SJSA1 (cell line): ENCODE results near the gene RAD51B. TPM values are rescaled to one million over a fixed set of nuclear protein-coding genes. Genes with fewer than 3 reads are reported as not detected.

Experiments
- DNase-seq, 2 experiments: peaks; one replicate each; pipeline ENCODE4 v3.0.0-alpha.2; 2015 to 2020; ENCODE audit warnings: low spot score in 2 of 2, low read depth in 1 of 2
- H3K27ac ChIP-seq: fragments of 250-450 bp; sonication (Bioruptor Pico); 2 replicates; pipeline ENCODE4 v1.5.1; 2020; ENCODE audit warnings: mild to moderate bottlenecking, moderate library complexity
- H3K27me3 ChIP-seq: fragments of 250-450 bp; sonication (Bioruptor Pico); replicated peaks from 2 replicates; pipeline ENCODE4 v1.5.1; 2020; ENCODE audit warnings: mild to moderate bottlenecking, moderate library complexity
- H3K36me3 ChIP-seq: fragments of 250-450 bp; sonication (Bioruptor Pico); 2 replicates; pipeline ENCODE4 v1.5.1; 2020; ENCODE audit warnings: mild to moderate bottlenecking
- H3K4me1 ChIP-seq: fragments of 250-450 bp; sonication (Bioruptor Pico); replicated peaks from 2 replicates; pipeline ENCODE4 v1.6.1; 2021; ENCODE audit warnings: mild to moderate bottlenecking
- H3K4me3 ChIP-seq: fragments of 250-450 bp; sonication (Bioruptor Pico); 2 replicates; pipeline ENCODE4 v1.5.1; 2020; ENCODE audit warnings: mild to moderate bottlenecking
- H3K9me3 ChIP-seq: fragments of 250-450 bp; sonication (Bioruptor Pico); replicated peaks from 2 replicates; pipeline ENCODE4 v1.5.1; 2020; ENCODE audit warnings: mild to moderate bottlenecking
- total RNA-seq: library from RNA; depleted of rRNA; stranded (reverse); fragments of >200 nt; shearing (Covaris generic); gene quantifications from 2 replicates; pipeline ENCODE4 v1.2.3, GENCODE V29; 2014

Gene RAD51B
- total RNA-seq, 1 experiment from 2014 or later, result 4.7 TPM

DNA sequence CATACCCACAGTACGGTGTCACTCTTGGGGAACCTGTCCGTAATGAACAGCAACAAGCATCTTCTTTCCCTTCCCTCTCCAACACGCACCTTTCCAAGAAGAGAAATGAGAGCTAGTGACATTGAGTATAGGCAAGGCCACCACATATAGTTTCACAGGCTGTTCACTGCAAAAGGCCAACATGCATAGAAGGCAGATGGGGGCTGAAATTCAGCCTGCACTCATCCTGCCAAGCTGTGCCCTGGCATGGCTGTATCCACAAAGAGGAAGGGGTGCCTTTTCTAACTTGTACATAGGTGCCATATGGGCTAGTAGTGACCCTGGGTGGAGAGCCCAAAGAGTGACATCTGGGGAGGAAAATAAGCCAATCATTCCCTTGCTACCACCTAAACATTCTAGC, 803.7 kb downstream of the RAD51B start:
- H3K9me3 ChIP-seq, result no peaks in the 10 kb centered on the region
- DNase-seq, result no peak
- peaks cover 17% of the 10 kb centered on the region for H3K4me1 ChIP-seq
- H3K4me3 ChIP-seq, result no peak overlapping the region
- H3K27me3 ChIP-seq, result no peaks in the 10 kb centered on the region
- H3K27ac ChIP-seq, result no peak overlapping the region
- no peaks in the 10 kb centered on the region for H3K36me3 ChIP-seq

DNA sequence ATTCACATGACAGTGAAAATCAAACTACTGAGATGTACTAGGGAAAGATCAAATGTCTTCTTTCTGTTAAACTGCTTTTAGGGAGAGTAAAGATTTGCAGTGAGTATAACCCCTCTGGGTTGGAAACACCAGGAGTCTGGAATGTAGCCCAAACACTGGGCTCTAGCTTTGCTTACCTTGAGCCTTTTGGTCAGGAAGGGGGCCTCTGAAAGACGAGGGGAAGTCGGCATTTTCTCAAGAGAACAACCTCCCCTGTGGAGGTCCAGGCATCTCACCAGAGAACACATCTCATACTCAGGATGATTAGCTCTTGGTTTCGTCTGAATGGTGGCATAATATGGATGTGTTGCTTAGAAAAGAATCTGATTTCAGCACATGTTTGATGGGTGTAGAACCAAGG, 804.2 kb downstream of the RAD51B start:
- Histone ChIP-seq H3K4me1 (peaks cover 17% of the 10 kb centered on the region), H3K4me3 (no peak overlapping the region), H3K9me3 (no peaks in the 10 kb centered on the region), H3K36me3 (no peaks in the 10 kb centered on the region), H3K27ac (no peak overlapping the region), H3K27me3 (no peaks in the 10 kb centered on the region)
- no peak for DNase-seq

DNA sequence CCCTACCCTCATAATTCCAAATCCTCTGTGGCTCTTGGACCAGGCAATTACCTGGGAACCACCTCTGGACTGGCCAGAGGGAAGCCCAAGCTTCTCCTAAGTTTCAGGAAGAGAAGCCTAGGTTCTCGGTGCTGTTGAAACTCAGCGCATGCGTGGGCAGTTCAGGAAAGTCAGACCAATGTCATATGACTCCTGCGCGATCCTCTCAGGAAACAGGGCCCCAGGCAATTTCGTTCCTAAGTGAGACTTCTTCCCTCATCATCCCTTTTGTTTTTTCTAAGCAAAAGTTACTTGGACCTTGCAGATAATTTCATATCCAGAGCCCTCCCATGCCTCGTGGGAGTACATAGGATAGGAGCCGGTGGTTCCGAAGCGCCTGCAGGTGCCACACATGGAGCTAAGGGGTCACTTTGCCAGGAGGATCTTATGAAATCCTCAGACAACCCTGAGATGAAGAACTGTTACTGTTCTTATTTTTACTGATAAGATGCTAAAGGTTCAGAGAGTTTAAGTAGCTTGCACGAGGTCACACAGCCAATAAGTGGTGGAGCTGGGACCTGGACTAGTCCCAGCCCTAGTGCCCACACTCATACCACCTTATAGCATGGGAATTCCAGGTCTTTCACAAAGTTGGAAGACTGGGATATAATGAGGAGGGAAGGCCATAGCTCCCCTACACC, 805.1 kb downstream of the RAD51B start:
- Histone ChIP-seq H3K27ac (no peak overlapping the region), H3K36me3 (no peaks in the 10 kb centered on the region), H3K9me3 (no peaks in the 10 kb centered on the region), H3K4me3 (no peak overlapping the region), H3K27me3 (no peaks in the 10 kb centered on the region), H3K4me1 (peaks cover 17% of the 10 kb centered on the region)
- no peak for DNase-seq

DNA sequence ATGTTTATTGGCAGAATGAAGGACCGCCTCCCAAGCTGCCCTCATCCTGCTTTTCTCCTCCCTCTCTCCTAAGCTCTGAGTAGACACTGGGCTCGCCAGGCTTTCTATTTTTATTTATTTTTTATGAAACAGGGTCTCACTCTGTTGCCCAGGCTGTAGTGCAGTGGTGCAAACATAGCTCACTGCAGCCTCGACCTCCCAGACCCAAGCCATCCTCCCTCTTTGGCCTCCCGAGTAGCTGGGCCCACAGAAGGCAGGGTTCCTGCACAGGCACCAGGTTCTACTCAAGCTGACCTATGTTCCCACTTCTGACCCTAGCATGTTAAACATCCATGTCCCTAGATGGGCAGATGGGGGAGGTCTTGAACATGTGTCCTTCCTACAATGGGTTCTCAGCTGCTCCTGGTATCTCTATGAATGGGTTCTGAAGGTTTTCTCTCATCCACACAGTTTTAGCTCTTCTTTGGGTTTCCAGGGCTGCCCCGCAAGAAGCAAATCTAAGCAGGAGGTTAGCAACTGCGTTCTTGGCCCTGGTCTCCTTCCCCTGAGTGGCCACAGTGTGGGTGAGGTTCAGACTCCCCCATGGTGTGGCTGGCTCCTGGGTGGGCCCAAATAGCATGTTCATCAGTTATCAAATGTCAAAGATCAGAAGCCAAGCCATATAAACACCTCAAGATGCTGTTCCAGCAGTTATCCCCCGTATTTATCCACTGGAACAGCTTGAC, 805.9 kb downstream of the RAD51B start:
- Histone ChIP-seq H3K9me3 (no peaks in the 10 kb centered on the region), H3K27ac (no peak overlapping the region), H3K4me1 (peaks cover 17% of the 10 kb centered on the region), H3K4me3 (no peak overlapping the region), H3K36me3 (no peaks in the 10 kb centered on the region), H3K27me3 (no peaks in the 10 kb centered on the region)
- DNase-seq, result no peak

DNA sequence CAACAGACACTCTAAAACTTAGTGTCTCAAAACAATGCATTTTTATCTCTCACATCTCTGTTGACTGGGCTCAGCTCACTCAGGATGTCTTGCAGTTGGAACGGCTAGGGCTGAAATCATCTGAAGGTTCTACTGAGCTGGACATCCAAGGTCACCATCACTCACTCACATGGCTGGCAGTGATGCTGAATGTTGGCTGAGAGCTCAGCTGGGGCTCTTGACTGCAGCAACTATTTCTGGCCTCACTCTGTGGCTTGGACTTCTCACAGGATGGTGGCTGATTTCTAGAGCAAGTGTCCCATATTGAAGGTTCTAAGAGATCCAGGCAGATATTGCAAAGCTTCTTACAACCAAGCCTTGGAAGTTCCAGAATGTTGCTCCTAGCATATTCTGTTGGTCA, 806.8 kb downstream of the RAD51B start:
- H3K9me3 ChIP-seq, result no peaks in the 10 kb centered on the region
- no peaks in the 10 kb centered on the region for H3K36me3 ChIP-seq
- H3K4me3 ChIP-seq, result no peak overlapping the region
- DNase-seq, result no peak
- H3K4me1 ChIP-seq, result peaks cover 17% of the 10 kb centered on the region
- no peaks in the 10 kb centered on the region for H3K27me3 ChIP-seq
- H3K27ac ChIP-seq, result 0 out of 2 replicates have a peak overlapping the region, but pooled peaks have one; percentile 34

DNA sequence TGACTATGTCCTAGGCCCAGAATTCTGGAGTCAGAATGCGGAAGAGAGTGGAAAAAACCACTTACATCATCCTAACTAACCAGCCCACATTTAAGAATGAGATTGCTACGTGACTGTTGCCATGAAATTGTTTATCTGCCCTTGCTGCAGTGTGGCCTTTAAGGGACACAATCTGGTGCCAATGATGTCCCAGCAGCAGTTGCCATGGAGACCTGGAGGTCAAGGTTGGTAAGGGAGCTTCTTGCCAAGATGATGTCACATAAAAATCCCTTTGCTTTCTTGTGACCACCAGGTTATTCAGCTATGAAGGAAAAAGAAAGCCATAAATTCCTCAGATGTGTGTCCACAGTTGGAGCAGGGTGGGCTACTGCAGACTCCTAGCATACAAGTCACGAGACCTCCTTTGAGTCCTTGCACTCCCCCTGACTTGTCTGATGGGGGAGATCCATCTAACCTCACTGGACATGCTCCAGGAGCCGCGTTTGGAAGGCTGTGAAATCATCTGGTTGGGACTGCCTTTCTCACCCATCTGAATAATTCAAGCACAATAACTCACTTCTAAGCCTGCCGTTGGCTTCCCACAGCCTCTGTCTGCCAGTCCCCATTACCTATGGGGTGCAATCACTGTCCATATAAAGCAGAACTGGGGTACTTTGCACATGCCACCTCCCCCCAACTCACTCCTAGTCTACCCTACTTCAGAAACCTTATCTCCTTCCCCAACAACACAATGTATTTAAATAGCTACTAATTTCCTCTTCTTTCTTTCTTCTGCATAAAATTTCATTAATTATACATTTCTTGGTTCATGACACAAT, 807.7 kb downstream of the RAD51B start:
- Histone ChIP-seq H3K4me3 (no peak overlapping the region), H3K27me3 (no peaks in the 10 kb centered on the region), H3K9me3 (no peaks in the 10 kb centered on the region), H3K27ac (peak overlapping the region; percentile 34; the same call in 1 of the 2 replicates), H3K36me3 (no peaks in the 10 kb centered on the region), H3K4me1 (peaks cover 17% of the 10 kb centered on the region)
- peak in 1 of 2 experiments; percentile 26 for DNase-seq

DNA sequence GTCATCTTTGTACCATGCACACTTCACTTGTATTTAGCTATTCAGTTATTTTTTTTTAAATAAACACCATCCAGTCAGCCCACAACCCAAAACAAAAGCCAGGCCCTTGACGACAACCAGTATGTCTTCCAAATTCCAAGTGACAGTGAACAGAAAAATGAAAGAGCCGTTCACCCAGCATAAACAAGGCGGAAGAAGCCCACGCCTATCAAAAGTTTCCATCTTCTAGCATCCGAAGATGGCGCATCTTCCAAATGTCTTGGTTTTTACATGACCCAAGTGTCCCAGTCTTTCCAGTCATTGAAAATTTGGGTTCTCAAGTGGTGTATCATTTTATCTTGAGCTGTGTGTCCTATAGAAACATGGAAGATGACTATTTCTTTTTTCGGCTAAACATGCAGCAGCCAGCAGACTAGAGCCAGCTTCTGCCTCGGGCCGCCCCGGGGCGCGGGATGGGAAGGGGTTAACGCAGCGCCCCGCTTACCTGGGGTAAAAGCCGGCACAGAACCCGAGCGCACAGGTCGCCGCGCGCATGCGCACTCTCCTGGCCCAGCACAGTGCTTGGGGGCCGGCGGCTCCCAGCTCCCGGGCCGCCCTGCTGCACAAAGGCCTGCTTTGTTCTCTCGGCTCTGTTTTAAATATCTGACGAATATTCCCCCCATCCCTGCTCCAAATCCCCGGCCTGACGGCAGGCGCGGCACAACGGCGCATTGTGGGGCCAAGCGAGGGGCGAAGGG, 808.5 kb downstream of the RAD51B start:
- no peaks in the 10 kb centered on the region for H3K36me3 ChIP-seq
- no peak overlapping the region for H3K4me3 ChIP-seq
- H3K9me3 ChIP-seq, result no peaks in the 10 kb centered on the region
- H3K4me1 ChIP-seq, result peaks cover 18% of the 10 kb centered on the region
- H3K27ac ChIP-seq, result peak overlapping the region; percentile 7; the same call in 1 of the 2 replicates
- no peaks in the 10 kb centered on the region for H3K27me3 ChIP-seq
- peak in 1 of 2 experiments; percentile 4 for DNase-seq

DNA sequence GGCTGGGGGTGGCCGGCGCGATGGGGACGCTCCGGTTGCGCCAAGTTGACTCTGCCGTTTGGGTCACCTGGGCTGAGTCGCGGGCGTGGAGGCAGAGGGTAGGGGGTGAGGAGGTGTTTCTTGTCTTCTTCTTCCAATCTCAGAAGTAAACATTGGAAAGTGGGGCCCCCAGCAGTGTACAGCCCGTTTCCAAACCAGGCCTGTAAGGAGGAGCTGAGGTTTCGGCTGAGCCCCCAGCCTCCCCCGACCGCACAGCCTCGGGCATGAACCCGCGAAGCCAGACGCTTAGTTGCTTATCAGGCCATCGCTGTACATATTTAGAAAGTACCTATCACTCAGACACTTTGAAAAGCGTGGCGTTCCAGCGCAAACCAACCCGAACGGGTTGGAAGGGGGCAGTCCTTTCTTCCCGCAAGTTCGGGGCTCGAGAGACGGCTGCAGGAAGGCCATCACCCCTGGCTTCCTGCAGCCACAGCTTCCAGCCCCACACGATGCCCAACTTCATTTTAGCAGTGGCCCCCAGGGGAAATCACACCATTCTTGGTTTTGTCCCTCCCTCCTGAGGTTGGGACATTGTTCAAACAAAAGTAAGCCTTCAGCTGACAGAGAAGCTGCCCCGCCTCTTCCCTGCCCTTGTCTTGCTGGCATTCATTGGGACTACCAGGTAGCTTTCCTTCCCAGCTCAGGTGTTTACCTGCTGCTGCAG, 809.2 kb downstream of the RAD51B start:
- H3K4me1 ChIP-seq, result peaks cover 25% of the 10 kb centered on the region
- H3K27ac ChIP-seq, result no peak overlapping the region
- no peaks in the 10 kb centered on the region for H3K27me3 ChIP-seq
- H3K4me3 ChIP-seq, result no peak overlapping the region
- H3K9me3 ChIP-seq, result no peaks in the 10 kb centered on the region
- H3K36me3 ChIP-seq, result no peaks in the 10 kb centered on the region
- DNase-seq, result no peak

DNA sequence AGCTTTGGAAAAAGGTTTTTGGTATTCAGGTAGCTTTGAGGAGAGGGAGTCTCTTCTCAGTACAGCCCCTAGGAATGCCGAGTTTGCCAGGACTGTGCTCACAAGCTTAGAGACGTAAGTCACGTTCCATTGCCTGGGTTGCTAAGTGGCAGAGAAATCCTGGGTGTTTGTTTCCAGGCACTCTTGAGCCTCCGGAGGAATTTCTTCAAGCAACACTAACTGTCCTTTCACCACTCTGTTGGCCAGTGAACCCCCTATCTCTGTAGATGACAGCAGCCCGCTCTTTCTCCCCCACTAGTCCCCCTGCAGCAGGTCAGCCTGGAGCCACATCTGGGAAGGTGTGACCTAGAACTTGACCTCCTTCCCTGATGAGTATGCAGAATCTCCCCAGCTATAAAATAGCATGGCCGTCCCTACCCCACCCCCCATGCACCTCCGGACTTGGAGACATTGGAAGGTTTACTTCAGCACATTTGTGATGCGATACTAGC, 810.5 kb downstream of the RAD51B start:
- H3K27ac ChIP-seq, result no peak overlapping the region
- no peak for DNase-seq
- peaks cover 30% of the 10 kb centered on the region for H3K4me1 ChIP-seq
- no peaks in the 10 kb centered on the region for H3K27me3 ChIP-seq
- no peaks in the 10 kb centered on the region for H3K36me3 ChIP-seq
- H3K9me3 ChIP-seq, result no peaks in the 10 kb centered on the region
- H3K4me3 ChIP-seq, result no peak overlapping the region

DNA sequence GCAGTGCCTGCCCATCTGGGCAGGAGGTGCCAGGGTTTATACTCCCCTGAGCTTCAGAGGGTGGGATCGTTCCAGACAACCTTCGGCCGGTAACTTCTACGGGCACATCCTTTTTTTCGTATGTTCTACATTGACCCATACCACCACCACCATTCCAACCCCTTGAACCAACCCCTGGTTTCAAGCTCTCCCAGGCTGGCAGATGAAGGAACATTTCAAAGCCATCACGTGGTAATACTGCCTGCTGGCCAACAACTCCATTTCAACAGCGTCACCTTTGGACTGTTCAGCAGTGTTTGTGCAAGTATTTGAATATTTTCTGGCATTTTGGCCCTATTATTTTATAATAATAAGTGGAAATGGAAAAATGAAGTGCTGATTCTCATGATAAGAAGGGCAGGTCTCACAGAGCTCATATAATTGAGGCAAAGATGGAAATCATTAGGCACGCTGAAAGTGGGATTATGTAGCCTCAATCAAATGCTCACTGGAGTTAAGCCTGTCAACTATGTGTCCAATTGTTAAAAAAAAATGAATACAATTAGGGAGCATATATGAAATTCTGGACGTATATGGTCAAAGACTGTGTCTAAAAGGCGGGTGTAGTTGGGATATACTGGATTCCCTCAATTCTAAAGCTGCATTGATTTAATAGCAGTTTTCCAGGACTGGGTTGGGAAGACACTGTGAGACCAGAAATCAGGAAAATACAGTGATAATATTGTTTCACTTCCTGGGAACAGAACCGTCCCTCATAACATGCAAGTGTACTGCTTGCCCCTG, 811.2 kb downstream of the RAD51B start:
- no peak for DNase-seq

DNA sequence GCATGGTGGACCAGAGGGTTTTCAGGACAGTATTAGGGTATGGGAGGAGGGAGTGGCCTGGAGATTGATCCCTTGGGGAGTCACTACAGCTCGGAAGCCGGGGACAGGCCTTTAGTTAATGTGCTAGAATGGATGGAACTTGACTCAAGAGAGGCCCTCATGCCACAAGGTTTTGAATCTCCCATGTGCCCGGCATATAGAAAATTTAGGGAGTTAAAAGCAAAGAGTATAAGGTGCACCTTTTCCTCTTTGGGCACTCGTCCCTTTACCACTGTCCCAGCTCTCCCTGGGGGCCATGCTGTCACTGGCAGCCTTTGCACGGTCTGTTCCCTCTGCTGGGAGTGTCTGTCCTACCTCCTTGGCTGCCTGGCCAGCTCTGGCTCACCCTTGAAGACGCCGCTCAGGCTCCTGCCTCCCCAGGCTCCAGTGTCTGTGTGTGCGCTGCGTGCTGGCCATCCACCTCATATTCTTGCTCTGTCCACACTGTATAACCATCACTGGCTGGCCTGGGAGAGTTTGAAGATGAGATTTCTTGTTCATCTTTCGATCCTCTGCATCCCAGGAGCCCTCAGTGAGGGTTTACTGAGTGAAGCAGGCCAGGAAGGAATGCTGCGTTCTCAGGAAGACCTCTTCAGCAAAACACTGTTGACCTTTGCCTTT, 811.9 kb downstream of the RAD51B start:
- Histone ChIP-seq H3K27me3 (no peaks in the 10 kb centered on the region), H3K36me3 (no peaks in the 10 kb centered on the region), H3K4me1 (peaks cover 30% of the 10 kb centered on the region), H3K27ac (no peak overlapping the region), H3K9me3 (no peaks in the 10 kb centered on the region), H3K4me3 (no peak overlapping the region)
- DNase-seq, result no peak

More for the DNA sequence above, 811.2 kb downstream of the RAD51B start:
- Histone ChIP-seq H3K4me1 (peaks cover 30% of the 10 kb centered on the region), H3K27me3 (no peaks in the 10 kb centered on the region), H3K27ac (no peak overlapping the region), H3K36me3 (no peaks in the 10 kb centered on the region), H3K9me3 (no peaks in the 10 kb centered on the region), H3K4me3 (no peak overlapping the region)
